HEK293T (cell line): ENCODE results near the gene PADI4.

Experiments used
- CTCF ChIA-PET: fragments of 350-600 bp; formaldehyde crosslinking; extraction: SDS; loops from one replicate; lab custom pipeline; 2021; ENCODE audit warnings: antibody characterized with exemption, inconsistent platforms; lab: Yijun Ruan, JAX
- POLR2A ChIA-PET: fragments of 350-600 bp; formaldehyde crosslinking; extraction: SDS; loops from one replicate; lab custom pipeline; 2020; ENCODE audit warnings: antibody characterized with exemption, inconsistent platforms; lab: Yijun Ruan, JAX
- DNase-seq: peaks from one replicate; pipeline ENCODE4 v3.0.0; 2012; ENCODE audit warnings: mixed read lengths; ENCODE audit errors: extremely low spot score
- ARNT ChIP-seq: fragments of 450-650 bp; IDR thresholded peaks from 2 replicates; pipeline ENCODE4 v1.6.1; 2017; ENCODE audit warnings: mild to moderate bottlenecking
- BHLHE40 ChIP-seq: fragments of 450-650 bp; IDR thresholded peaks from 2 replicates; pipeline ENCODE4 v1.6.1; 2016; ENCODE audit warnings: mild to moderate bottlenecking, moderate library complexity, borderline replicate concordance
- CTBP1 ChIP-seq: fragments of 450-650 bp; IDR thresholded peaks from 2 replicates; pipeline ENCODE4 v1.6.1; 2016; ENCODE audit warnings: borderline replicate concordance
- ELF4 ChIP-seq: fragments of 450-650 bp; IDR thresholded peaks from 2 replicates; pipeline ENCODE4 v1.6.1; 2017; ENCODE audit warnings: antibody characterized with exemption
- FOXA1 ChIP-seq: fragments of 450-650 bp; IDR thresholded peaks from 2 replicates; pipeline ENCODE4 v1.6.1; 2016; ENCODE audit warnings: mild to moderate bottlenecking
- FOXK2 ChIP-seq: fragments of 450-650 bp; IDR thresholded peaks from 2 replicates; pipeline ENCODE4 v1.6.1; 2016; ENCODE audit warnings: mild to moderate bottlenecking
- FOXM1 ChIP-seq: fragments of 450-650 bp; IDR thresholded peaks from 2 replicates; pipeline ENCODE4 v1.6.1; 2017; ENCODE audit warnings: mild to moderate bottlenecking, borderline replicate concordance
- HDGF ChIP-seq: fragments of 450-650 bp; IDR thresholded peaks from 2 replicates; pipeline ENCODE4 v1.6.1; 2017; ENCODE audit warnings: antibody characterized with exemption, borderline replicate concordance
- L3MBTL2 ChIP-seq: fragments of 450-650 bp; conservative IDR thresholded peaks from 2 replicates; pipeline ENCODE4 v1.6.1; 2016; ENCODE audit warnings: mild to moderate bottlenecking
- LEF1 ChIP-seq: fragments of 450-650 bp; IDR thresholded peaks from 2 replicates; pipeline ENCODE4 v1.6.1; 2017; ENCODE audit warnings: mild to moderate bottlenecking, borderline replicate concordance
- NFRKB ChIP-seq: fragments of 450-650 bp; IDR thresholded peaks from 2 replicates; pipeline ENCODE4 v1.6.1; 2016; ENCODE audit warnings: mild to moderate bottlenecking, moderate library complexity
- PKNOX1 ChIP-seq: fragments of 450-650 bp; IDR thresholded peaks from 2 replicates; pipeline ENCODE4 v1.6.1; 2016
- SP1 ChIP-seq: fragments of 450-650 bp; IDR thresholded peaks from 2 replicates; pipeline ENCODE4 v1.6.1; 2017
- SUZ12 ChIP-seq: fragments of 450-650 bp; IDR thresholded peaks from 2 replicates; pipeline ENCODE4 v1.6.1; 2016; ENCODE audit warnings: mild to moderate bottlenecking
- TARDBP ChIP-seq: fragments of 450-650 bp; IDR thresholded peaks from 2 replicates; pipeline ENCODE4 v1.6.1; 2016
- ZNF384 ChIP-seq: fragments of 450-650 bp; IDR thresholded peaks from 2 replicates; pipeline ENCODE4 v1.6.1; 2016

The PADI4 gene

GRCh38 chr1:17274186-17275170, 33.5 kb upstream of the PADI4 start:
- DNase-seq: peak; percentile 90

GRCh38 chr1:17276568-17276967, 31.4 kb upstream of the PADI4 start:
- DNase-seq: no peak
- ChIA-PET POLR2A (no interaction called here), CTCF (no interaction called here)
- TF ChIP-seq SP1: no peak
- no peak for TF ChIP-seq FOXA1
- TF ChIP-seq HDGF: no peak
- no peak for TF ChIP-seq ZNF384
- TF ChIP-seq TARDBP: no peak
- no peak for TF ChIP-seq PKNOX1
- no peak for TF ChIP-seq CTBP1
- no peak for TF ChIP-seq ARNT
- no peak for TF ChIP-seq FOXM1
- no peak for TF ChIP-seq SUZ12

More at GRCh38 chr1:17274186-17275170, 33.5 kb upstream of the PADI4 start:
- ChIA-PET POLR2A (no interaction called here), CTCF (interaction anchor here (0.8 to 1.4 kb wide), 6 partner anchors 9 to 149 kb away, joined by 3 to 6 read pairs (median 4); no protein-coding TSS in a partner anchor)
- no peak for TF ChIP-seq PKNOX1
- TF ChIP-seq HDGF: no peak
- no peak for TF ChIP-seq NFRKB
- no peak for TF ChIP-seq FOXK2
- TF ChIP-seq SP1: no peak
- no peak for TF ChIP-seq CTBP1
- no peak for TF ChIP-seq L3MBTL2
- no peak for TF ChIP-seq TARDBP
- no peak for TF ChIP-seq BHLHE40
- no peak for TF ChIP-seq ARNT
- no peak for TF ChIP-seq FOXA1
- TF ChIP-seq LEF1: no peak
- TF ChIP-seq ZNF384: no peak
- no peak for TF ChIP-seq SUZ12
- TF ChIP-seq FOXM1: no peak
- no peak for TF ChIP-seq ELF4

GRCh38 chr1:17277511-17278159, 30.4 kb upstream of the PADI4 start:
- CTCF ChIA-PET: interaction anchor here (0.9 kb wide), 1 partner anchor 216 kb away, joined by 3 read pairs; no protein-coding TSS in a partner anchor
- no peak for DNase-seq
- POLR2A ChIA-PET: no interaction called here
- TF ChIP-seq ZNF384: no peak
- TF ChIP-seq FOXK2: no peak
- TF ChIP-seq CTBP1: no peak
- no peak for TF ChIP-seq HDGF
- TF ChIP-seq SUZ12: no peak
- no peak for TF ChIP-seq FOXA1
- no peak for TF ChIP-seq SP1
- TF ChIP-seq L3MBTL2: no peak
- no peak for TF ChIP-seq ARNT
- TF ChIP-seq NFRKB: no peak
- TF ChIP-seq LEF1: no peak
- no peak for TF ChIP-seq TARDBP
- TF ChIP-seq PKNOX1: no peak

- no peak for TF ChIP-seq NFRKB
- TF ChIP-seq TARDBP: no peak
- TF ChIP-seq SUZ12: no peak
- TF ChIP-seq LEF1: no peak
- no peak for TF ChIP-seq ZNF384
- no peak for TF ChIP-seq PKNOX1
- TF ChIP-seq FOXM1: no peak
- TF ChIP-seq BHLHE40: no peak
- no peak for TF ChIP-seq ELF4
- no peak for TF ChIP-seq FOXA1
- TF ChIP-seq L3MBTL2: no peak
- no peak for TF ChIP-seq SP1
- TF ChIP-seq ARNT: no peak
- TF ChIP-seq CTBP1: no peak
- TF ChIP-seq HDGF: no peak
- no peak for TF ChIP-seq FOXK2
- CTCF ChIA-PET: no interaction called here
- POLR2A ChIA-PET: no interaction called here
- no peak for DNase-seq
Observed at GRCh38 chr1:17278996-17279830, 28.8 kb upstream of the PADI4 start.
